OCI-LY3 (cell line): ENCODE data around the gene TTLL10.

Source experiments
- H2AFZ ChIP-seq: fragments of 200-600, 300-600 bp; shearing (Covaris generic); 2 replicates; pipeline ENCODE4 v1.6.0; 2014; ENCODE audit warnings: antibody characterized with exemption, low read depth, low read length
- H3K27ac ChIP-seq: fragments of 200-600, 300-600 bp; sonication (generic); 2 replicates; pipeline ENCODE4 v1.5.1; 2014; ENCODE audit warnings: mild to moderate bottlenecking, low read length, moderate library complexity, mixed read lengths
- H3K27me3 ChIP-seq: fragments of 200-600, 300-600 bp; sonication (generic); 2 replicates; pipeline ENCODE4 v1.6.1; 2014; ENCODE audit warnings: low read depth, low read length, mixed read lengths
- H3K36me3 ChIP-seq: fragments of 200-600, 300-600 bp; sonication (generic); replicated peaks from 2 replicates; pipeline ENCODE3; 2014; ENCODE audit warnings: low read depth, low read length, mixed read lengths
- H3K4me1 ChIP-seq: fragments of 300-600, 200-600 bp; sonication (generic); 2 replicates; pipeline ENCODE4 v1.6.1; 2014; ENCODE audit warnings: low read length, mixed read lengths
- H3K4me2 ChIP-seq: fragments of 200-600, 300-600 bp; sonication (generic); 2 replicates; pipeline ENCODE4 v1.6.1; 2014; ENCODE audit warnings: low read length, mixed read lengths
- H3K4me3 ChIP-seq: fragments of 300-600, 200-600 bp; sonication (generic); 2 replicates; pipeline ENCODE4 v1.5.1; 2014; ENCODE audit warnings: antibody characterized with exemption, mild to moderate bottlenecking, low read length, moderate library complexity
- H3K79me2 ChIP-seq: fragments of 300-600, 200-600 bp; shearing (Covaris generic); 2 replicates; pipeline ENCODE4 v1.6.1; 2014; ENCODE audit warnings: mild to moderate bottlenecking, low read length, mixed read lengths
- H3K9ac ChIP-seq: fragments of 300-600, 200-600 bp; shearing (Covaris generic); 2 replicates; pipeline ENCODE4 v1.6.0; 2014; ENCODE audit warnings: mild to moderate bottlenecking, low read length, moderate library complexity
- H3K9me3 ChIP-seq: fragments of 200-600, 300-600 bp; shearing (Covaris generic); 2 replicates; pipeline ENCODE4 v1.6.1; 2014; ENCODE audit warnings: low read length, mixed read lengths; ENCODE audit not compliant: insufficient read depth
- H4K20me1 ChIP-seq: fragments of 200-600, 300-600 bp; sonication (generic); 2 replicates; pipeline ENCODE4 v1.6.1; 2016; ENCODE audit warnings: low read length, mixed read lengths; ENCODE audit not compliant: insufficient read depth
- CTCF ChIP-seq: fragments of 200-600, 300-600 bp; sonication (generic); IDR thresholded peaks from 2 replicates; pipeline ENCODE4 v1.5.1; 2014; ENCODE audit warnings: antibody characterized with exemption, low read length, low read depth
- EZH2phosphoT487 ChIP-seq: fragments of 200-600 bp; shearing (Covaris generic); IDR thresholded peaks from 2 replicates; pipeline ENCODE4 v1.6.1; 2018; ENCODE audit warnings: antibody characterized with exemption, mixed run types, low read depth

Gene TTLL10

GRCh38 chr1:1130206-1131120 lies 43.2 kb upstream of the TTLL10 start:
- Histone ChIP-seq H3K79me2 (no peaks in the 10 kb centered on the region), H3K4me2 (no peak overlapping the region), H3K36me3 (no peaks in the 10 kb centered on the region), H3K4me1 (no peaks in the 10 kb centered on the region), H4K20me1 (no peaks in the 10 kb centered on the region), H3K9ac (no peak overlapping the region), H3K4me3 (no peak overlapping the region), H3K9me3 (no peaks in the 10 kb centered on the region), H2AFZ (no peak overlapping the region), H3K27me3 (no peaks in the 10 kb centered on the region), H3K27ac (no peak overlapping the region)
- TF ChIP-seq CTCF (no peak), EZH2phosphoT487 (no peak)

- Histone ChIP-seq H2AFZ (no peak overlapping the region), H3K4me2 (no peak overlapping the region), H3K79me2 (no peaks in the 10 kb centered on the region), H3K4me1 (peaks cover 9% of the 10 kb centered on the region), H3K9me3 (no peaks in the 10 kb centered on the region), H3K4me3 (no peak overlapping the region), H3K27me3 (no peaks in the 10 kb centered on the region; the same call in 1 of the 2 replicates), H3K27ac (no peak overlapping the region), H3K36me3 (no peaks in the 10 kb centered on the region), H4K20me1 (no peaks in the 10 kb centered on the region), H3K9ac (no peak overlapping the region)
- TF ChIP-seq CTCF (no peak), EZH2phosphoT487 (no peak)
Observed at GRCh38 chr1:1132042-1132950, 41.4 kb upstream of the TTLL10 start.

- Histone ChIP-seq H3K9ac (no peak overlapping the region), H3K36me3 (no peaks in the 10 kb centered on the region), H3K27me3 (no peaks in the 10 kb centered on the region; the same call in 1 of the 2 replicates), H3K27ac (no peak overlapping the region), H3K79me2 (no peaks in the 10 kb centered on the region), H3K4me3 (no peak overlapping the region), H3K4me2 (no peak overlapping the region), H3K9me3 (no peaks in the 10 kb centered on the region), H2AFZ (no peak overlapping the region), H4K20me1 (no peaks in the 10 kb centered on the region), H3K4me1 (peaks cover 17% of the 10 kb centered on the region)
- TF ChIP-seq CTCF (no peak), EZH2phosphoT487 (no peak)
Observed at GRCh38 chr1:1132956-1133750, 40.5 kb upstream of the TTLL10 start.
